Measurements from ENCODE around the gene CLCN4. TPM values are rescaled to one million over a fixed set of nuclear protein-coding genes. Genes with fewer than 3 reads are reported as not detected.

The CLCN4 gene
- total RNA-seq, 1 experiment from 2014 or later = 6.9 TPM

- TF ChIP-seq CTCF (conservative IDR thresholded peaks at IDR 0.05) = no peak
- Histone ChIP-seq H3K27ac (ENCODE audit: insufficient read length, low read depth, low read length) (no peak overlapping the region), H4K91ac (ENCODE audit: insufficient read length, low read depth, low read length) (no peak overlapping the region), H3T11ph (ENCODE audit: low read length) (no peak overlapping the region), H3K56ac (ENCODE audit: insufficient read length, low read depth, low read length) (no peak overlapping the region), H4K5ac (ENCODE audit: insufficient read length, low read depth, low read length) (no peak overlapping the region), H2BK12ac (ENCODE audit: insufficient read length, low read depth, low read length) (no peak overlapping the region), H3K79me2 (ENCODE audit: insufficient read depth, low read length) (no peaks in the 10 kb centered on the region), H3K79me1 (ENCODE audit: insufficient read depth, low read depth, low read length, poor library complexity, severe bottlenecking) (no peaks in the 10 kb centered on the region), H3K9me3 (ENCODE audit: control insufficient read depth, low read depth, low read length) (no peaks in the 10 kb centered on the region), H3K4ac (ENCODE audit: low read depth, low read length) (no peak overlapping the region), H3K4me2 (ENCODE audit: insufficient read depth, insufficient read length, low read length) (no peak overlapping the region), H2BK120ac (ENCODE audit: low read depth, low read length, poor library complexity, severe bottlenecking) (no peak overlapping the region), H3K23me2 (ENCODE audit: insufficient read length, low read depth, low read length, poor library complexity, severe bottlenecking) (no peaks in the 10 kb centered on the region), H4K8ac (replicated peaks; ENCODE audit: insufficient read length, low read depth, low read length) (no peak overlapping the region), H3K27me3 (ENCODE audit: insufficient read depth, low read length) (no peaks in the 10 kb centered on the region), H3K23ac (ENCODE audit: insufficient read length, low read depth, low read length) (no peak overlapping the region), H2AFZ (ENCODE audit: low read length) (no peak overlapping the region), H2BK20ac (ENCODE audit: low read depth, low read length, poor library complexity, severe bottlenecking) (no peak overlapping the region), H2BK5ac (ENCODE audit: insufficient read length, low read length) (no peak overlapping the region), H2AK5ac (ENCODE audit: insufficient read length, low read length) (no peak overlapping the region), H3K18ac (ENCODE audit: insufficient read length, low read depth, low read length) (no peak overlapping the region), H3K14ac (ENCODE audit: insufficient read depth, low read length) (no peak overlapping the region), H3K4me1 (ENCODE audit: insufficient read depth, low read length) (no peaks in the 10 kb centered on the region; the same call in 1 of the 2 replicates), H4K20me1 (ENCODE audit: control insufficient read depth, insufficient read depth, insufficient read length) (no peaks in the 10 kb centered on the region), H3K9ac (ENCODE audit: extremely low read depth, insufficient read length, low read length) (no peak overlapping the region), H2BK15ac (ENCODE audit: low read depth, low read length) (no peak overlapping the region)
- H3K27ac Mint-ChIP-seq = no peak overlapping the region
- H3K9me3 Mint-ChIP-seq = peaks cover 39 to 46% of the 10 kb centered on the region in 2 experiments
- no peaks in the 10 kb centered on the region for H3K27me3 Mint-ChIP-seq (ENCODE audit: low read depth)
- no CpG with 5 or more reads among the region's 4 CpGs for WGBS (ENCODE audit: extremely low coverage, insufficient read length, low lambda C conversion rate)
- peaks cover 0 to under 1% (median 0%) of the 10 kb centered on the region in 3 experiments; a peak in 2 of 7 replicates for H3K36me3 Mint-ChIP-seq (ENCODE audit: insufficient read depth in 1 of 3, low read depth in 3 of 3)
- DNase-seq = no peak
- peaks cover 13 to 24% of the 10 kb centered on the region in 2 experiments for H3K4me1 Mint-ChIP-seq
- H3K4me3 Mint-ChIP-seq = no peak overlapping the region
These were observed 1.6 kb upstream of the CLCN4 start for GRCh38 chrX:10155137-10155536.
